HEK293 (cell line): Measurements from ENCODE around the gene BAX.

Source experiments
- BCL11B ChIP-seq: fragments of 450-650 bp; formaldehyde crosslinking; IDR thresholded peaks from 2 replicates; pipeline ENCODE4 v1.5.1; 2016; ENCODE audit warnings: low read depth, missing biosample characterization, missing genetic modification characterization
- EGR2 ChIP-seq: fragments of 450-650 bp; formaldehyde crosslinking; IDR thresholded peaks from 2 replicates; pipeline ENCODE4 v1.5.1; 2016; ENCODE audit warnings: low read depth, missing biosample characterization, missing genetic modification characterization
- KLF10 ChIP-seq: fragments of 450-650 bp; IDR thresholded peaks from 2 replicates; pipeline ENCODE4 v1.5.1; 2018; ENCODE audit warnings: missing biosample characterization, mild to moderate bottlenecking, missing genetic modification characterization
- KLF16 ChIP-seq: fragments of 450-650 bp; formaldehyde crosslinking; IDR thresholded peaks from 2 replicates; pipeline ENCODE4 v1.5.1; 2017; ENCODE audit warnings: missing biosample characterization, missing genetic modification characterization
- SP3 ChIP-seq: fragments of 450-650 bp; formaldehyde crosslinking; IDR thresholded peaks from 2 replicates; pipeline ENCODE4 v1.5.1; 2016; ENCODE audit warnings: missing biosample characterization, missing genetic modification characterization
- SP7 ChIP-seq: fragments of 450-650 bp; formaldehyde crosslinking; IDR thresholded peaks from 2 replicates; pipeline ENCODE4 v1.5.1; 2016; ENCODE audit warnings: missing biosample characterization, missing genetic modification characterization
- ZBTB7A ChIP-seq: fragments of 450-650 bp; formaldehyde crosslinking; IDR thresholded peaks from 2 replicates; pipeline ENCODE4 v1.5.1; 2016; ENCODE audit warnings: low read depth, missing biosample characterization, missing genetic modification characterization
- ZFP3 ChIP-seq: fragments of 450-650 bp; formaldehyde crosslinking; IDR thresholded peaks from 2 replicates; pipeline ENCODE4 v1.5.1; 2016; ENCODE audit warnings: low read depth, missing biosample characterization, missing genetic modification characterization
- ZFP37 ChIP-seq: fragments of 450-650 bp; formaldehyde crosslinking; IDR thresholded peaks from 2 replicates; pipeline ENCODE4 v1.5.1; 2016; ENCODE audit warnings: missing biosample characterization, missing genetic modification characterization
- ZFP69B ChIP-seq: fragments of 450-650 bp; formaldehyde crosslinking; IDR thresholded peaks from 2 replicates; pipeline ENCODE4 v1.5.1; 2016; ENCODE audit warnings: missing biosample characterization, missing genetic modification characterization
- ZNF132 ChIP-seq: fragments of 450-650 bp; formaldehyde crosslinking; IDR thresholded peaks from 2 replicates; pipeline ENCODE4 v1.5.1; 2017; ENCODE audit warnings: missing biosample characterization, missing genetic modification characterization, borderline replicate concordance
- ZNF140 ChIP-seq: fragments of 450-650 bp; formaldehyde crosslinking; IDR thresholded peaks from 2 replicates; pipeline ENCODE4 v1.5.1; 2016; ENCODE audit warnings: missing biosample characterization, missing genetic modification characterization
- ZNF169 ChIP-seq: fragments of 450-650 bp; formaldehyde crosslinking; IDR thresholded peaks from 2 replicates; pipeline ENCODE4 v1.5.1; 2016; ENCODE audit warnings: missing biosample characterization, missing genetic modification characterization
- ZNF175 ChIP-seq: fragments of 450-650 bp; formaldehyde crosslinking; IDR thresholded peaks from 2 replicates; pipeline ENCODE4 v1.5.1; 2016; ENCODE audit warnings: missing biosample characterization, missing genetic modification characterization
- ZNF19 ChIP-seq: fragments of 450-650 bp; formaldehyde crosslinking; IDR thresholded peaks from 2 replicates; pipeline ENCODE4; 2016; ENCODE audit warnings: missing biosample characterization, missing genetic modification characterization, low read depth
- ZNF239 ChIP-seq: fragments of 450-650 bp; formaldehyde crosslinking; IDR thresholded peaks from 2 replicates; pipeline ENCODE4 v1.5.1; 2016; ENCODE audit warnings: missing biosample characterization, missing genetic modification characterization
- ZNF335 ChIP-seq: fragments of 450-650 bp; formaldehyde crosslinking; conservative IDR thresholded peaks from 2 replicates; pipeline ENCODE4 v1.5.1; 2016; ENCODE audit warnings: missing biosample characterization, missing genetic modification characterization
- ZNF530 ChIP-seq: fragments of 450-650 bp; formaldehyde crosslinking; IDR thresholded peaks from 2 replicates; pipeline ENCODE4 v1.5.1; 2016; ENCODE audit warnings: low read depth, missing biosample characterization, missing genetic modification characterization
- ZNF558 ChIP-seq: fragments of 450-650 bp; formaldehyde crosslinking; IDR thresholded peaks from 2 replicates; pipeline ENCODE4 v1.5.1; 2016; ENCODE audit warnings: missing biosample characterization, missing genetic modification characterization
- ZNF560 ChIP-seq: fragments of 450-650 bp; formaldehyde crosslinking; IDR thresholded peaks from 2 replicates; pipeline ENCODE4 v1.5.1; 2017; ENCODE audit warnings: missing biosample characterization, missing genetic modification characterization, borderline replicate concordance
- ZNF600 ChIP-seq: fragments of 450-650 bp; formaldehyde crosslinking; IDR thresholded peaks from 2 replicates; pipeline ENCODE4 v1.5.1; 2016; ENCODE audit warnings: missing biosample characterization, missing genetic modification characterization
- ZNF664 ChIP-seq: fragments of 450-650 bp; formaldehyde crosslinking; IDR thresholded peaks from 2 replicates; pipeline ENCODE4 v1.5.1; 2016; ENCODE audit warnings: missing biosample characterization, missing genetic modification characterization
- ZNF837 ChIP-seq: fragments of 450-650 bp; formaldehyde crosslinking; IDR thresholded peaks from 2 replicates; pipeline ENCODE4 v1.5.1; 2016; ENCODE audit warnings: missing biosample characterization, missing genetic modification characterization
- ZNF843 ChIP-seq: fragments of 450-650 bp; formaldehyde crosslinking; IDR thresholded peaks from 2 replicates; pipeline ENCODE4 v1.5.1; 2016; ENCODE audit warnings: missing biosample characterization, missing genetic modification characterization
- TF ChIP-seq, protein P1 (sequence below): fragments of 450-650 bp; formaldehyde crosslinking; IDR thresholded peaks from 2 replicates; pipeline ENCODE4 v1.5.1; 2017; ENCODE audit warnings: missing biosample characterization, missing genetic modification characterization
- TF ChIP-seq, protein P2 (sequence below): fragments of 450-650 bp; formaldehyde crosslinking; IDR thresholded peaks from 2 replicates; pipeline ENCODE4 v1.5.1; 2016; ENCODE audit warnings: missing biosample characterization, missing genetic modification characterization
- TF ChIP-seq, protein P3 (sequence below): fragments of 450-650 bp; formaldehyde crosslinking; IDR thresholded peaks from 2 replicates; pipeline ENCODE4 v1.5.1; 2016; ENCODE audit warnings: missing biosample characterization, missing genetic modification characterization
- TF ChIP-seq, protein P4 (sequence below): fragments of 450-650 bp; formaldehyde crosslinking; IDR thresholded peaks from 2 replicates; pipeline ENCODE4 v1.5.0; 2017; ENCODE audit warnings: missing biosample characterization, missing genetic modification characterization, borderline replicate concordance
- TF ChIP-seq, protein P5 (sequence below): fragments of 450-650 bp; formaldehyde crosslinking; optimal IDR thresholded peaks from 2 replicates; pipeline ENCODE3; 2016; ENCODE audit warnings: missing biosample characterization, mild to moderate bottlenecking, missing genetic modification characterization
- TF ChIP-seq, protein P6 (sequence below): fragments of 450-650 bp; formaldehyde crosslinking; IDR thresholded peaks from 2 replicates; pipeline ENCODE4 v1.5.1; 2016; ENCODE audit warnings: missing biosample characterization, missing genetic modification characterization

BAX gene

DNA sequence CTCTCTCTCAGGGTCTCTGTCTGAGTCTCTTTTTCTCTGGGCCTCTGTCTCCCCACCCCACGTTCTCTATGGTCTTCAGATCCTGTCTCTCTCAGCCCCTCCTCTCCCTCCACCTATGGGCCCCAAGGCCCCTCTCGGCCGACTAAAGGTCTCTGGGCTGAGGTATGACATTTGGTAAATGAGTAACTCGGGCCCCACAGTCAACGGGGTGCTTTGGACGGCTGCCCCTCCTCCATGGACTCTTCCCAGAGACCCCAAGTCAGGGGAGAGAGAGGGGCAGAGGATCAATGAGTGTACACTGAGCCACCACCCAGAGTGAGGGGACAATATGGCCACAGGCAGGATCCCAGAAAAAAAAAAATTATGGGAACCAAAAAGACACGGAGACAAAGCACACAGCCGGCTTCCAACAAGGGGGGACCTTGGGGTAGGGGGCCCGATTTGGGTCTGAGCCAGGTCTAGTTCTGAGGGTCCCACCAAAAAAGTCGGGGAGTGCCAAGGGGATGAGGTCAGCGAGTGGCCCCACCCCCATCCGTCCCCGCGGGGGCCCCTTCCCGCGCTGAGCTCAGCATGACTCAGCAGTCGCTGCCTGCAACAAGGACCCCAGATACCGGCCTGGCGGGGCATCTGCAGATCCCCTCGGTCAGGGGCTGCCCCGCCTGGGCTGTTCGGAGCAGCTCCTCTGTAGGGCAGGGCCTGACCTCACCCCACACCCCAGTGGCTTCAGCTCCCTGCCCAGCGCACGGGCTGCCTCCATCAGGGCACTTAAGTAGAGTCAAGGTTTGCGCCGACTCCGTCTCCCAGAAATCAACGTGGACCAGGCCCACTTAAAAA, 8.9 kb downstream of the BAX start (continued):
- TF ChIP-seq BCL11B (tag by site-specific recombination), result peak; percentile 85
- TF ChIP-seq ZNF837 (tag by site-specific recombination), result no peak
- TF ChIP-seq ZNF140, result no peak
- TF ChIP-seq ZNF132 (tag by site-specific recombination), result no peak
- TF ChIP-seq KLF10 (tag by site-specific recombination), result peak; percentile 92
- peak; percentile 95 for TF ChIP-seq ZBTB7A
- no peak for TF ChIP-seq ZNF560 (tag by site-specific recombination)
- peak; percentile 73 for TF ChIP-seq SP3
- 0 out of 2 replicates have a peak, but pooled peaks have one; percentile 67 for TF ChIP-seq ZNF169
- TF ChIP-seq ZNF843 (tag by site-specific recombination), result 0 out of 2 replicates have a peak, but pooled peaks have one; percentile 51
- TF ChIP-seq ZNF335, result peak; percentile 99
- TF ChIP-seq ZFP3 (tag by site-specific recombination), result no peak
- TF ChIP-seq, protein P1, sequence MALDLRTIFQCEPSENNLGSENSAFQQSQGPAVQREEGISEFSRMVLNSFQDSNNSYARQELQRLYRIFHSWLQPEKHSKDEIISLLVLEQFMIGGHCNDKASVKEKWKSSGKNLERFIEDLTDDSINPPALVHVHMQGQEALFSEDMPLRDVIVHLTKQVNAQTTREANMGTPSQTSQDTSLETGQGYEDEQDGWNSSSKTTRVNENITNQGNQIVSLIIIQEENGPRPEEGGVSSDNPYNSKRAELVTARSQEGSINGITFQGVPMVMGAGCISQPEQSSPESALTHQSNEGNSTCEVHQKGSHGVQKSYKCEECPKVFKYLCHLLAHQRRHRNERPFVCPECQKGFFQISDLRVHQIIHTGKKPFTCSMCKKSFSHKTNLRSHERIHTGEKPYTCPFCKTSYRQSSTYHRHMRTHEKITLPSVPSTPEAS, result peak; percentile 17; the same call in 1 of the 2 replicates
- no peak; the same call in 1 of the 2 replicates for TF ChIP-seq ZNF239 (tag by site-specific recombination)
- no peak for TF ChIP-seq ZNF175 (tag by site-specific recombination)
- TF ChIP-seq ZNF558 (tag by site-specific recombination), result peak; percentile 55
- no peak for TF ChIP-seq ZNF530 (tag by site-specific recombination)
- TF ChIP-seq, protein P2, sequence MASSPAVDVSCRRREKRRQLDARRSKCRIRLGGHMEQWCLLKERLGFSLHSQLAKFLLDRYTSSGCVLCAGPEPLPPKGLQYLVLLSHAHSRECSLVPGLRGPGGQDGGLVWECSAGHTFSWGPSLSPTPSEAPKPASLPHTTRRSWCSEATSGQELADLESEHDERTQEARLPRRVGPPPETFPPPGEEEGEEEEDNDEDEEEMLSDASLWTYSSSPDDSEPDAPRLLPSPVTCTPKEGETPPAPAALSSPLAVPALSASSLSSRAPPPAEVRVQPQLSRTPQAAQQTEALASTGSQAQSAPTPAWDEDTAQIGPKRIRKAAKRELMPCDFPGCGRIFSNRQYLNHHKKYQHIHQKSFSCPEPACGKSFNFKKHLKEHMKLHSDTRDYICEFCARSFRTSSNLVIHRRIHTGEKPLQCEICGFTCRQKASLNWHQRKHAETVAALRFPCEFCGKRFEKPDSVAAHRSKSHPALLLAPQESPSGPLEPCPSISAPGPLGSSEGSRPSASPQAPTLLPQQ (tag by site-specific recombination), result peak; percentile 98
- TF ChIP-seq ZNF19 (tag by site-specific recombination), result no peak
- peak; percentile 87 for TF ChIP-seq ZFP37 (tag by site-specific recombination)
- TF ChIP-seq, protein P3, sequence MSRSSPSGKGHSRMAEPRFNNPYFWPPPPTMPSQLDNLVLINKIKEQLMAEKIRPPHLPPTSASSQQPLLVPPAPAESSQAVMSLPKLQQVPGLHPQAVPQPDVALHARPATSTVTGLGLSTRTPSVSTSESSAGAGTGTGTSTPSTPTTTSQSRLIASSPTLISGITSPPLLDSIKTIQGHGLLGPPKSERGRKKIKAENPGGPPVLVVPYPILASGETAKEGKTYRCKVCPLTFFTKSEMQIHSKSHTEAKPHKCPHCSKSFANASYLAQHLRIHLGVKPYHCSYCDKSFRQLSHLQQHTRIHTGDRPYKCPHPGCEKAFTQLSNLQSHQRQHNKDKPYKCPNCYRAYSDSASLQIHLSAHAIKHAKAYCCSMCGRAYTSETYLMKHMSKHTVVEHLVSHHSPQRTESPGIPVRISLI, result peak; percentile 91
- peak; percentile 92 for TF ChIP-seq SP7
- TF ChIP-seq KLF16 (tag by site-specific recombination), result peak; percentile 95
- TF ChIP-seq ZFP69B (tag by site-specific recombination), result peak; percentile 97
- TF ChIP-seq ZNF600, result peak; percentile 34; the same call in 1 of the 2 replicates
- TF ChIP-seq, protein P4, sequence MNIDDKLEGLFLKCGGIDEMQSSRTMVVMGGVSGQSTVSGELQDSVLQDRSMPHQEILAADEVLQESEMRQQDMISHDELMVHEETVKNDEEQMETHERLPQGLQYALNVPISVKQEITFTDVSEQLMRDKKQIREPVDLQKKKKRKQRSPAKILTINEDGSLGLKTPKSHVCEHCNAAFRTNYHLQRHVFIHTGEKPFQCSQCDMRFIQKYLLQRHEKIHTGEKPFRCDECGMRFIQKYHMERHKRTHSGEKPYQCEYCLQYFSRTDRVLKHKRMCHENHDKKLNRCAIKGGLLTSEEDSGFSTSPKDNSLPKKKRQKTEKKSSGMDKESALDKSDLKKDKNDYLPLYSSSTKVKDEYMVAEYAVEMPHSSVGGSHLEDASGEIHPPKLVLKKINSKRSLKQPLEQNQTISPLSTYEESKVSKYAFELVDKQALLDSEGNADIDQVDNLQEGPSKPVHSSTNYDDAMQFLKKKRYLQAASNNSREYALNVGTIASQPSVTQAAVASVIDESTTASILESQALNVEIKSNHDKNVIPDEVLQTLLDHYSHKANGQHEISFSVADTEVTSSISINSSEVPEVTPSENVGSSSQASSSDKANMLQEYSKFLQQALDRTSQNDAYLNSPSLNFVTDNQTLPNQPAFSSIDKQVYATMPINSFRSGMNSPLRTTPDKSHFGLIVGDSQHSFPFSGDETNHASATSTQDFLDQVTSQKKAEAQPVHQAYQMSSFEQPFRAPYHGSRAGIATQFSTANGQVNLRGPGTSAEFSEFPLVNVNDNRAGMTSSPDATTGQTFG (tag by site-specific recombination), result no peak
- TF ChIP-seq, protein P5, sequence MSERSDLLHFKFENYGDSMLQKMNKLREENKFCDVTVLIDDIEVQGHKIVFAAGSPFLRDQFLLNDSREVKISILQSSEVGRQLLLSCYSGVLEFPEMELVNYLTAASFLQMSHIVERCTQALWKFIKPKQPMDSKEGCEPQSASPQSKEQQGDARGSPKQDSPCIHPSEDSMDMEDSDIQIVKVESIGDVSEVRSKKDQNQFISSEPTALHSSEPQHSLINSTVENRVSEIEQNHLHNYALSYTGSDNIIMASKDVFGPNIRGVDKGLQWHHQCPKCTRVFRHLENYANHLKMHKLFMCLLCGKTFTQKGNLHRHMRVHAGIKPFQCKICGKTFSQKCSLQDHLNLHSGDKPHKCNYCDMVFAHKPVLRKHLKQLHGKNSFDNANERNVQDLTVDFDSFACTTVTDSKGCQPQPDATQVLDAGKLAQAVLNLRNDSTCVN, result peak; percentile 55
- TF ChIP-seq, protein P6, sequence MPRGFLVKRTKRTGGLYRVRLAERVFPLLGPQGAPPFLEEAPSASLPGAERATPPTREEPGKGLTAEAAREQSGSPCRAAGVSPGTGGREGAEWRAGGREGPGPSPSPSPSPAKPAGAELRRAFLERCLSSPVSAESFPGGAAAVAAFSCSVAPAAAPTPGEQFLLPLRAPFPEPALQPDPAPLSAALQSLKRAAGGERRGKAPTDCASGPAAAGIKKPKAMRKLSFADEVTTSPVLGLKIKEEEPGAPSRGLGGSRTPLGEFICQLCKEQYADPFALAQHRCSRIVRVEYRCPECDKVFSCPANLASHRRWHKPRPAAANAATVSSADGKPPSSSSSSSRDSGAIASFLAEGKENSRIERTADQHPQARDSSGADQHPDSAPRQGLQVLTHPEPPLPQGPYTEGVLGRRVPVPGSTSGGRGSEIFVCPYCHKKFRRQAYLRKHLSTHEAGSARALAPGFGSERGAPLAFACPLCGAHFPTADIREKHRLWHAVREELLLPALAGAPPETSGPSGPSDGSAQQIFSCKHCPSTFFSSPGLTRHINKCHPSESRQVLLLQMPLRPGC (tag by site-specific recombination), result peak; percentile 75
- TF ChIP-seq ZNF664 (tag by site-specific recombination), result 0 out of 2 replicates have a peak, but pooled peaks have one; percentile 31
- 0 out of 2 replicates have a peak, but pooled peaks have one; percentile 9 for TF ChIP-seq EGR2 (tag by site-specific recombination)
